Activated T-helper 9 cell treated with anti-CD3 and anti-CD28 coated beads, Interleukin-2, amount 50 U/mL, for 16 hours (primary cell): ENCODE measurements around the gene PHACTR2.
"Not testable (repeated sequence)": the region's sequence is repeated elsewhere in the genome, so short reads cannot be mapped to it uniquely, and the experiment has no call there.

ENCODE experiments used
- DNase-seq: peaks from one replicate; pipeline ENCODE4 v3.0.0-alpha.2; 2020; ENCODE audit warnings: low read depth

The PHACTR2 gene

GRCh38 chr6:143766185-143766553 is 88.4 kb downstream of the PHACTR2 start:
- no peak for DNase-seq

DNA sequence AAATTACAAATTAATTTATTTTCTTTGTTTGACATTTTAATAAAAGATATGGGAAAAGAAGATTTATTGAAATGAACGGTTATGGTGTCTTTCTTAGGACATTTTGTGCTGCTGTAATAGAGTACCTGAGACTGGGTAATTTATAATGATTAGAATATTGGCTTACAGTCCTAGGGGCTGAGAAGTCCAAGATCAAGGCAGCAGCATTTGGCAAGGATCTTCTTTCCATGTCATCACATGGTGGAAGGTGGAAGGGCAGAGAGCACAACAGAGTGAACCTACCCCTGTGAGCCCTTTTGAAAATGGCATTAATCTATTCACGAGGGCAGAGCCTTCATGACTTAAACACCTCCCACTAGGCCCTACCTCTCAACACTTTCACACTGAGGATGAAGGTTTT is 89.7 kb downstream of the PHACTR2 start:
- no peak for DNase-seq

GRCh38 chr6:143772116-143773086 is 94.6 kb downstream of the PHACTR2 start:
- DNase-seq, result no peak

- no peak for DNase-seq
Observed at GRCh38 chr6:143773506-143774150, 95.9 kb downstream of the PHACTR2 start.

DNA sequence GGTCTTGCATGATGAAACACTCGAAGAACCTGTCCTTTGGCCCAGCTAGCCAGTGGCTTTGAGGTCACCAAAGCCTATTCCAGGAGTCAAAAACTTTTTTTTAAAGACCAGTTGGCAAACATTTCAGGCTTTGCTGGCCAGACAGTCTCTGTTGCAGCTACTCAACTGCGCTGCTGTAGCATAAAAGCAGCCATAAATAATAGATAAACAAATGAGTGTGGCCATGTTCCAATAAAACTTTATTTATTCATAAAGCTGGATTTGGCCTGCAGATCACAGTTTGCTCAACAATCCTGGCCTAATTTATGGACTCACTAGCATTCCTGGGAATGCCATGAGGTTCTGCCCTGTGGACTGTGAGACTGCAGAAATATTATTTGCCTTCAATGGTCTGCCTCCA is 96.6 kb downstream of the PHACTR2 start:
- no peak for DNase-seq

DNA sequence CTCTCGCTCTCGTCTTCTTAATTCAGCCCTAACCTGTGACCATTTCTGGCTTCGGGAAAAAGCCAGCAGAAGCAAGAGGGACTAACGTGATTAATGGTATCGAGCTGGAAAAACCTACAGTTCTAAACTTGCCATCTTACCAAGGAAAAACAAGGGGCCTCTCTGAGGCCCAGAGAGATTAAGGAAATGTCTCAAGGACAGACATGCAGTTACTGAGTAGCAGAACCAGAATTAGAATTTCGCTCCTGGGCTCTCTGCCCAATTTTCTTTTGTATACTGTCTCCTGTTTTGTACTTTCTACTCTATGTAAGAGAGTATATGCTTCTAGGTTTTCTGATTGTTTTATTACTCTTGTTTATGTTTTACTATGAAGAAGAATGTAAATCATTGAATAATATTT is 97.6 kb downstream of the PHACTR2 start:
- no peak for DNase-seq

DNA sequence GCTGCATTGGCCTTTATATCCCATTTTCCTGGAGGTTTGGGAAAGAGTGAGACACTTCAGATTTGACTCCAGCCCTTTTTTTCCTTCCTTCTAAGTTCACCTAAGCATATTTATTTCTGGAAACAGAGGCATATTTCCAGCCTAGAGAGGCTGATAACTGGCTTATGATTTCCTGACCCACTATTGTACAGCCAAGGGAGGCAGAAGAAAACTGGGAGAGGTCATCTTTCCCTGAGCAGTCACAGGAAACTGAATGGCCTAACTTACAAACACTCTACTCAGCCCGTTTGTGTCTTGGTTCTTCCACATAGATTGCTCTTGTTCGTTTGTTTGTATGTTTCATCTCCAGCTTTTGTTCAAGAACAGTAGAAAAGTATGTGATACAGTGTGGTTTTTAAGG is 101.2 kb downstream of the PHACTR2 start:
- DNase-seq, result no peak

DNA sequence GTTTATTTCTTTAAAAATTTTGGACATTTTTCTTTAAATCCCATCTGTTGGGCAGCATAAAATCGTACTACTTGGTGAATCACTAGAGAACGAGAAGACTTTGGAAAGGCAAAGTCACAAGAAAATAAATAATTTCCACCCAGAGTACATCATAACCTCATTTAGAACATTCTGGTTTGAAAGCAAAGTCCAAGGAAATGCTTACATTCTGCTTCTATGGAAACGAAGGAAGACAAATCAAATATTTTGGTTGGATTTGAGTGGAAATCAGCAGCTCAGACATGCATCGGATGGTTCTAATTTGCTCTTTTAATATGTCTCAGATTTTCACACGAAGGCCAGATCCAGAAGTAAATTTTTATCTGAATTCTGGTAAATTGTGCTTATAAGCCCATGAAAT is 104.7 kb downstream of the PHACTR2 start:
- DNase-seq, result no peak

DNA sequence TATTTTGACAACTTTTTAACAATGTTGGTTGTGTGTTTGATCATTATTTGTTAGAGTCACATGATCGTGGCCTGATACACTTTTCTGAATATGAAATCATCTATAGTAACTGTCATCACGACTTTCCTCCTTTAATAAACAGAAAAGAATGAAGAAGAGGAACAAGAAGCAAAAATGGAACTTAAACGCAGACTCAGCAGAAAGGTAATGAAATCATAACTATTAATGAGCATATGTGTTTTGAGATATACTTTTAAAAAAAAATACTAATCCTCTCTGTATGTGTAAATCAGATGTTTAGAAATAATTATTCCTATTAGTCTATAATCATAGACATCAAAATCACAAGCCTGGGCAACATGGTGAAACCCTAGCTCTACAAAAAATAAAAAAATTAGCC is 105.3 kb downstream of the PHACTR2 start:
- DNase-seq, result no peak

- DNase-seq, result no peak
Observed at GRCh38 chr6:143784316-143784715, 106.6 kb downstream of the PHACTR2 start.

GRCh38 chr6:143786371-143786770 is 108.6 kb downstream of the PHACTR2 start:
- DNase-seq, result not testable (repeated sequence)

GRCh38 chr6:143792402-143793279 is 114.9 kb downstream of the PHACTR2 start:
- DNase-seq, result no peak

- no peak for DNase-seq
Observed at GRCh38 chr6:143793280-143793619, 115.5 kb downstream of the PHACTR2 start.

DNA sequence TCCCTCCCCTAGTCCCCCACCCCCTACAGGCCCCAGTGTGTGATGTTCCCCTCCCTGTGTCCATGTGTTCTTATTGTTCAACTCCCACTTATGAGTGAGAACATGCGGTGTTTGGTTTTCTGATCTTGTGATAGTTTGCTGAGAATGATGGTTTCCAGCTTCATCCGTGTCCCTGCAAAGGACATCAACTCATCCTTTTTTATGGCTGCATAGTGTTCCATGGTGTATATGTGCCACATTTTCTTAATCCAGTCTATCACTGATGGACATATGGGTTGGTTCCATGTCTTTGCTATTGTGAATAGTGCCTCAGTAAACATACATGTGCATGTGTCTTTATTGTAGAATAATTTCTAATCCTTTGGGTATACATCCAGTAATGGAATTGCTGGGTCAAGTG is 118.8 kb downstream of the PHACTR2 start:
- not testable (repeated sequence) for DNase-seq

- not testable (repeated sequence) for DNase-seq
Observed at GRCh38 chr6:143798487-143798886, 120.7 kb downstream of the PHACTR2 start.

DNA sequence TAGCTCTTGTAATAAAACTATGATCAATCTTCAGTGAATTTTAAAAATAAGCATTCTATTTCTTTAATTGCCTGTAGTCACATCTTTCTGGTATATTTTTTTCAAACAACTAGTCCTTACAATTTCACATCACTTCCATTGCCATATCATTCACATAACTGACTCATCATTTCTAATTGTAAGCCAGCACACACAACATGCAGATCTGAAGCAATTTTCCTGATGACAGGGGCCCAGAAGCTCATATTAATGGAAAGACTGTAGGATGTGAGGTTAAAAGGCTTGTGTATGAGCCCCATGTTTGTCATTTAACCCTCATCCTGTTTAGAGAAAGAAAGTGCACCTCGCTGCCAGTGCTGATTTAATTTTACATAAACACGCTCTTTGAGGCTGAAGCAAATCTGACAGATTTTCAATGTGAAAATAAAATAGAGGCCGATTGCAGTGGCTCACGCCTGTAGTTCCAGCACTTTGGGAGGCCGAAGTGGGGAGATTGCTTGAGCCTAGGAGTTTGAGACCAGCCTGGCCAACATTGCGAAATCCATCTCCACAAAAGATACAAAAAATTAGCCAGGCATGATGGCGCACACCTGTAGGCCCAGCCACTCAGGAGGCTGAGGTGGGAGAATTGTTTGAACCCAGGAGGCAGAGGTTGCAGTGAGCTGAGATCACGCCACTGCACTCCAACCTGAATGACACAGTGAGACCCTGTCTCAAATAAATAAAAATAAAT is 125.2 kb downstream of the PHACTR2 start:
- DNase-seq, result no peak

GRCh38 chr6:143803769-143804568 is 126.2 kb downstream of the PHACTR2 start:
- no peak for DNase-seq

GRCh38 chr6:143804835-143805239 is 127.1 kb downstream of the PHACTR2 start:
- DNase-seq, result no peak

GRCh38 chr6:143806282-143807102 is 128.7 kb downstream of the PHACTR2 start:
- DNase-seq, result peak; percentile 71
